NCI-H2029 treated with DMSO at 0.1 percent for 48 hours (cell line): Measurements from ENCODE around the gene ANKS1B.

ENCODE experiments used
- DNase-seq: peaks from one replicate; lab custom pipeline; 2025; lab: John Stamatoyannopoulos, UW

The ANKS1B gene

DNA sequence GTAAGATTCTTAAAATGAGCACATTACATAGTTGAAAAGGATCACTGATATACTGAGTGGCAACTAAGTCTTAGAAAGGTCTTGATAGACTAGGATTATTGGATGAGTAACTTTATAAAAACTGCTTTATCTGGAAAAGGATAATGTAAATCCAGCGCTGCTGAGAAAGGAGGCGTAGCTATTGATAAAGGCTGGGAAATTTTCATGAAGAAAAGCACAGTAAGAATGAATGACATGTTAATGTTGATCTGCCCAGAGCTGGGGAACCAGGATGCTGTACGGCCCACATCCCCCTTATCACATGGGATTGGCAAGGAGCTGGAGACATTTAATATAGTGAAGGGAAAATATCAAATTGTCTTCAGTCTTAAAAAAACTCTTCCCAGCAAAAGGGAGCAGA is 1165.7 kb downstream of the ANKS1B start:
- DNase-seq, result no peak

DNA sequence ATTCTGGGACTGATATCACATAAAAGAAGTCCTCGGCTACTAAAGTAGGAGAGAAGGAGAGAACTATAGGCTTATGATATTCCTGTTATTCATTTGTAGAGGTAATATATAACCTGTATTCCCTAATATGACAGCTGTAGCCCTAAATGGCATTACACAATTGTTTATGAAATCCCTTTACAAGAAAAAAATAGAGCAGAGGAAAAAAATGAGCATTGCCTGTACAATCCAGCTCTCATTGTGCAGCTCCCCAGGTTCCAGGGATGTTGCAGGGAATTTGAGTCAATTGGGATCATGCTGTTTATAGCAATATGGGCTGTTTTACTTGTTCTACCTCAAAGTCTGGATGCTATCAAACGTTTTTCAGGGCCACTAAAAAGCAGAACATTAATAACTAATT is 1166.5 kb downstream of the ANKS1B start:
- no peak for DNase-seq

DNA sequence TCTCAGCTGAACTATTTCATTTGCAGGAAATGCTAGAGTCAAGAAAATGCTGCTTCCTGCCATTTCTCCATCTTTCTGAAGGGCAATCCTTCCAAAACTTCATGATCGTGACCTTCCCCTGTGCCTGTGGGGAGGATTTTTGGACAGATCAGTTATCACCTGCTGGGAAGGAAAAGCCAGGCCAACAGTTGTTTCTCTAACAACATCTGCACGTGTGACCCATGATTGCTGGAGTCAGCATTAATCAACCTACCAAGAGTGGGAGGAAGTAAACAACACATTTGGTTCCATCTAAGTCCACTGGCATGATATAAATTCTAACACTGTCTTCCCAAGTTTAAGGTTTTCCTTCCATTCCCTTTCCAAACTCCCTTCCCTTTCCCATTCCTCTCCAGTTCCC is 1167.0 kb downstream of the ANKS1B start:
- DNase-seq, result no peak

DNA sequence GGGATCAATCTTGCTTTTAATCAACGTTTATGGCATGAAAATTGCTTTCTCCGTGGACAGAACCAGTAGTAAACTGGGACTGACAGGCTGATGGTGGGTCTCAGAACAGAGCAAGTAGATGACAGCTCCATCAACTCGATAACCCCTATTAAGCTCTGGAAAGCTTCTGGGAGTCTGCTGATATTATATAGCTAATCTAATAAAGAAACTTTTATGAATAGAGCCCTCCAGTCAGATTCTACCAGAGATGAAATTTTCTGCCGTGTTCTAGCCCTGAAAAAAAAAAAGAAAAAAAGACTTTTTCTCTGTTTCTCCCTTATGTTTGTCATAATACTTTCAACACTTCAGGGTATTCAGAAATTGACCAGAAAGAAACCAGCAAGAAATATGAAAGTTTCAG is 1168.0 kb downstream of the ANKS1B start:
- DNase-seq, result no peak

DNA sequence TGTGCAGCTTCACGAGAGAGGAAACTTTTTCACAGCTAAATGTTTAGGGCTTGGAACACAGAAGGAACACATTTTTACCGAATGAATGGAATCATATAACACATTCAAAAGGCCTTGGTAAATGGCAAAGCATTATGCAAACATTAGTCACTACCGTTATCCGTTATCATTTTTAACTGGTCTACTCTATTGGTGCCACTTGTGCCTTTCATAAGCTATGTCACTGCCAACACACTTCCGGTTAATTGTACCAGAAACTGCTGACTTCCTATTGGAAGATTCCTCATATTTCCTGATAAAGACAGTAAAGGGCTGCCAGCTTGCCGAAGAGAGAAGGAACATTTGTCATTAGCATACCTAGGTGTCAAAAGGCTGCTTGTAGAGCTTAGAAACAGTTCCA is 1170.5 kb downstream of the ANKS1B start:
- DNase-seq, result peak; percentile 44

DNA sequence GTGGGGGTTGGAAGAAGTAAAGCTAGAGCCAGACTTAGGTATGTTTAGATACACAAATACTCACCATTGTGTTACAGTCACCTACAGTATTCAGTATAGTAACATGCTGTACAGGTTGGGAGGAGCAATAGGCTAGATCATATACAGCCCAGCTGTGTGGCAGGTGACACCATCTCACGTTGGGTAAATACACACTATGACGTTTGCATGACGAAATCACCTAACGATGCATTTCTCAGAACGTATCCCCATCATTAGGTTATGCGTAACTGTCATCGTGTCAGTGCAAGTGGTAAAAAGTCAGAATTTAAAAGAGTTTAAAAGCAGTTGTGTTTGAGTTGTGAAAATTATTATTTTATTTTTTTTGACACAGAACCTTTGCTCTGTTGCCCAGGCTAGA is 1172.5 kb downstream of the ANKS1B start:
- DNase-seq, result no peak

DNA sequence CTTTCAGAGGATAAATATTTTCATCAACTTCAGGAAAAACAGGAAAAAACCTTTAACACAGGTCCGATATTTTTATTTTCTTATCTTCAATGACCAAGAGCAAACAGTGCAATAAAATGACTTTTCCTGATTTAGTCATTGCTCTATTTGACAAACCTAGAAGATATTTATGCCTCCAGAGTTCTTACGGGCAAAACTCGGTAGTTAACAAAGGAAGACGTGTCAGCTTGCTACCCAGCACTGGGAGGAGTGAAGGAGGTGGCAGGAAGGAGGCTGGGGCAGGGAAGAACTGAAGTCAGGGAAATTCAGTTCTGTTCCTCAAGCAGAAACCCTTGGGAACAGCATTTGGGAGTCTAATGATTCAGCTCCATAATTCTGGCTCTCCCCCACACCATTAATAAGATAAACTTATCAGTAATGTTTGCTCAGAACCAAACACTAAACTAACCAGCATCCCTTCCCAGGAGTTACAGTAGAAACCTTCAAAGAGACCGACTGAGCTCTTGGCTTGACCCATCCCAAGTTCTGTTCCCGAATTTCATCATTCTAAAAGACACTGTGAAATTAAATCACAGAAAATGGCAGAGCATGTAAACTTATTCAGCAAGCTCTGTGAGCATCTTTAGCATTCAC is 1176.4 kb downstream of the ANKS1B start:
- no peak for DNase-seq

DNA sequence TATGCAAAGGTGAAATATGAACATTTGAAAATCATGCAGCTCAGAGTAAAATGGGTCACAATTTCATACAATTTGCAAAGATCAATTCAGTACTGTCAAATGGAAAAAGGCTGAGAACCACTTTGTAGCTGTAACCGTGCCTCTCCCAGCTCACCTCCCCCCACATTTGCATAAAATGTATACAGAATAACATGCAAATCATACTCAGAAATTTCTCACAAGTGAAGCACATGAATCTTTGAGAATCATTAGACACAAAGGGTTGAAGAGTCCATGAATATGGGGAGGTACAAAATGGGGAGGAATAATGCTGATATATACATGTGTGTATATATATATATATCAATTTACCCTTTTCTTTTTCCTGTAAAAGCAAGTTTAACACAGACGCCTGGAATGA is 1177.5 kb downstream of the ANKS1B start:
- no peak for DNase-seq

DNA sequence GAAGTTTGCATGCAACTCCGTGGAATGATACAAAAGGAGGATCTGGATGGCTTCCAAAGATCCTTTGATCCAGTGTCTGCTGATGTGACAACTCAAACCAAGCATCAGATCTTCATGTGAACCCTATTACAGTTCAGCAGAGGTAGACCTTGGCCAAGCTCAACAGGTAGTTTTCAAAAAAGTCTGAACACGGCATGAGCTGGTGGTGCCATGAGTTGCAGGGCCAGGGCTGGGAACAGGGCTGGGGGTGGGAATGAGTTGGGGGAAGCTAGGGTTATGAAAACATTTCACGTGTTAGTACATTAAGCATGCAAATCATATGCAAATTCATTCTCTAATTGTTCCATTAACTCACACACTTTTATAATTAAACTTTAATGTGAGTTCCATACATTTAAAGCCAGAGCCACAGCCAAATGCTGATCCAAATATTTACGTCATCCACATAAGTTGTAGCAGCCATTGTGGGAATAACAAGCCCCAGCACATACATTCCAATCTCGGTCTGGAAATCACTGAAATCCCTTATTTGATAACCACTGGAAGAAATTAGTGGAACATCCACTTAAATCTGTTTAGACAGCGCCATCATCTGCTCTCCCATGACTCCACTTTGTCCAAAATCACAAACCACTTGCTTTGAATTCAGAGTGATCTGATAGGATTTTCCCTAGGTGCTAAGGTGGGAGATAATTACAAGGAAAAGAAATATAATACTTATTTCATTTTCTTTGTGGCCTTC is 1181.1 kb downstream of the ANKS1B start:
- DNase-seq, result no peak

DNA sequence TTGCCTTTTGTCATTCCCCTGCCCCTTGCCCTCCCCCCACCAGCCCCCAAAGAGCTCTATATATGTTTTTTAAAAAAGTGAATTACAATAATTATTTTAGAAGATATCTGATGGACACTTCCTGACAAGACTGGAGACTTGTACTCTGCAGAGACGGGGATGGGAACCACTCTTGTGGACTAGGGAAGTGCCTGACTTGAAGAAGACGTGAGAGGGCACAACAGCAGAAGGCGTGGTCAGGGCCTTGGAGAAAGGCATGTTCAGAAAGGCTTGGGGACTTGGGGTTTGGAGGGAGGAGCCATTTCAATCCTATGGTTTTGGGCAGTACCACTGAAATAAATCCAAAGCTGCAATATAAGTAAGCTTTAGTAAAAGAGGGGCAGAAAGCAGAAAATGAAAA is 1184.9 kb downstream of the ANKS1B start:
- no peak for DNase-seq

DNA sequence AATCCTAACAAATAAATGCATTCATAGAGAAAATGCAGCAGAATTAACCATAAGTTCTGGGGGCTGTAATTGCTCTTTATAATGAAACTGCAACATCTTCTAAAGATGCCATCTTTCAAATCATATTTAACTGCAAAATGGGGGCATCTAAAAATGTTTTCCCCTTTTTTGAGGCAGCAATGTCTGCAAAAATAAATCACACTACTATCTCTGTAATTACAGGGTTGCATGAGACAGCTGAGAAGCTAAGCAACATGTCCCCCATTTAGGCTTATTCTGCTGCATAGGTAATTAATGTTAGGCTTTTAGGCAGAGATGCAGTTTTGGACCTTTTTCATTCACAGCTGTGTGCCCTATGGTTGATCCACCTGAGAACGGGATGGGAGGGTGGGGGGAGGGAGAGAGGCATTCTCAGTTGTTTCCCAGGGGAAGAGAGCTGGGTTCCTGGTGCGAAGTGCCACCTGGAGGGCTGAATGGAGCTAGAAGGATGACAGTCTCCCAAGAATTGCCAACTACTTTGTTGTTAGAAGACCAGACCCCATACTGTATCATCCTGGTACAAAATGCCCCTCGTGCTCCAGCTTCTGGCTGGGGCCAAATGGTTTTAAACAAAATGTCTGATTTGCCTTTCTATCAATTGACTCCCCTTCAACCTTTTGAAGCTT is 1185.5 kb downstream of the ANKS1B start:
- no peak for DNase-seq

DNA sequence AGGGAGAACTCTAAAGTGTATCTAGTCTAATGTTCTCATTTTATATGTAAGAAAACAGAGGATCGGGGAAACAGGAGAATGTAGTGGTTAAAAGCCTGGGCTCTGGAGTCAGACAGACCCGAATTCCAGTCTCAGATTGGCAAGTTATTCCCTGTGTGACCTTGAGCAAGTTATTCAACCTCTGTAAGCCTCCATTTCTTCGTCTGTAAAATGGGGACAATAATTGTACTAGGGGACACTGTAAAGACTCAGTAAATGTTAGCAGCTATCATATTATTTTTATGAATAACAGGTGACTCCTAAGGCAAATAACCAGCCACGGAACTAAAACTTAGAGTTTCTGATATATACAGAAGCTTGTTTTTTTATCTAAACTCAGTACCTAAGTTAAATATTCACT is 1187.5 kb downstream of the ANKS1B start:
- no peak for DNase-seq

DNA sequence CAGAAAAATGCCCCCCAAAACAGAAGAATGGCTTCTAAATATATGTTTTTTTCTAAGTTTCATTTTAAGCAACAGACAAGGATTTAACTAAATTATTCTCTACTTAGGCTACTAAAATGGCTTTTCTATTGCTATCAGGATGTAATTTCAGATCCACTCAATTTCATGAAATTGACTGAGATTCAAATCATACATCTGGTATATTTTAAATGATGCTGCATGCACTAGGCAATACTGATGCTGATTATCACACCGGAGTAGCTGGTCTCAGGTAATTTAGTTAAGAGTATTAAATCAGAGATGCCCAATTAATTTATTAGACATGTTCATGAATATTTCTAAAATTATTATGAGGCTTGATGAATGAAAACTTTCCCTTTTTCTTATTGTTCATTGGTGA is 1188.0 kb downstream of the ANKS1B start:
- DNase-seq, result no peak

DNA sequence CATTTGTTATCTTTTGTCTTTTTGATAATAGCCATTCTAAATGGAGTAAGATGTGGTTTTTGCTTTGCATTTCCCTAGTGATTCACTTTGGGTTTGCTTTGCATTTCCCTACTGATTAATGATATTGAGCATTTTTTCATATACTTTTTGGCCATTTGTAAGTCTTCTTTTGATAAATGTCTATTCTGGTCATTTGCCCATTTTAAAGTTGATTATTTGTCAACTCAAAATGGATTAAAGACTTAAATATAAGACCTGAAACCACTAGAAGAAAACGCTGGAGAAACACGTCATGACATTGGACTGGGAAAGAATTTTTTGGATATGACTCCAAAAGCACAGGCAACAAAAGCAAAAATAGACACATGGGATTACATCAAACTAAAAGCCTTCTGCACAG is 1191.6 kb downstream of the ANKS1B start:
- no peak for DNase-seq

DNA sequence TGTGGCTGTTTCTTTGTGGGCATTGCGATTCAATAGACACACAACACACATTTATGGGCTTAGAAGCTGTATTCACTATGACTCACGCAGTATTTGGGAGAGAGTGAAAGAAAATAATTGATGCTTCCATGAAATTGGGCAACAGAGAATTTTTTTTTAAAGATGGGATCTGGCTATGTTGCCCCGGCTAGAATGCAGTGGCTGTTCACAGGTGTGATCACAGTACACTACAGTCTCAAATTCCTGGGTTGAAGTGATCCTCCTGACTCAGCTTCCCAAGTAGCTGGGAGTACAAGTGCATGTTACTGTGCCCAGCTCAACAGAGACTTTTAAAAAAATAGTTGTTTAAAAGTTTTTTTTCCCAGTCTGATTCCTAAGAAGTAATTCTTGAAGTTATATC is 1193.3 kb downstream of the ANKS1B start:
- no peak for DNase-seq

DNA sequence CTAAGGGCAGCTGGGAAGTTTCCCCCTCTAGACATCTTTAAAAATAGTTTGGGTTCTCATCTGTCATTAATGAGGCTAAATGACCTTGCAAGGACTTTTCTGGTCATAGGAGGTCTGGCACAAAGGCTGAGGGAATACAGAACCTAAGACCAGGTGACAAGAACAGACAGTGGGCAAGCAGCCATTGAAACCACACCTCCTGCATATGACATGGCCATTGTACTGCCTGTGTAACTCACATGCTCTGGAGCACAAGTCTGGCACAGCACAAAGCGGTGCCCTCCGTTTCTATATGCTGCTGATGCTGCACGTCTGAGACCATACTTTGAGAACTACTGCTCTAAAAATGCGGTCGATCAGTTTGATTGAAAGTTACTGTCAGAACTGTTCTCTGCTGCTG is 1196.3 kb downstream of the ANKS1B start:
- no peak for DNase-seq

DNA sequence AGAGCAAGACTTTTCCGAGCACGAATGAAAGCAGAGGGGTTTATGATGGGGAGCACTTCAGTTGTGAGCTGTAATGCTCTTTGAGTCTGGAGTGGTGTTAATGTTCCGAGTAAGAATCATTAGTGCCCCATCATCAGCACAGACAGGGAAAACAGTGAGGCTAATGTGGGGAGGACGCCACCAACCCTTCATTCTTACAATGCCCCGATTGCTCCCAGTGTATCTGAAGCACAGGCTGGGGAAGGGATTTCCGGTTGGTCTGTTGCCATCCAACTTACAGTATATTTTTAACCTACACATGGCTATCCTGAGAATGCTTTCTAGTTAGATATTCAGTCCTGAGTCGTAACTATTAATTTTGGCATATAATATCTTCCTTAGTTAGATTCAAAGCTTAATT is 1198.1 kb downstream of the ANKS1B start:
- DNase-seq, result no peak

DNA sequence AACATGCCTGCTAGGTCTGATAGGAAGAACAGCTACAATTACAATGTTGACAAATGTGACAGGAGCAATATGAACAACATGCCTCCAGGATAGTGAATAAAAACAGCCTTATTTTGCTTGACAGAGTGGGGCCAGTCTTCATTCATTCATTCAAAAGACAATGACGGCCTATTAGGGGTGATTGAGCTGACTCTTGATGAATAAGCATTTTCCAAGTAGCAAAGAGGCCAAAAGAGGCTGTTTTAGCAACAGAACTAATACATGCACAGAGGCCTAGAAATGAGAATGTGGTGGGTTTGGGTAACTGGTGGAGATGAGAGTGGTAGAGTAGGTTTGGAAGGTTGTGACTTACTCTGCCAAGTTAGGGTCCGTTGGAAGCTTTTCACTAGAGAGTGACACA is 1201.3 kb downstream of the ANKS1B start:
- no peak for DNase-seq

DNA sequence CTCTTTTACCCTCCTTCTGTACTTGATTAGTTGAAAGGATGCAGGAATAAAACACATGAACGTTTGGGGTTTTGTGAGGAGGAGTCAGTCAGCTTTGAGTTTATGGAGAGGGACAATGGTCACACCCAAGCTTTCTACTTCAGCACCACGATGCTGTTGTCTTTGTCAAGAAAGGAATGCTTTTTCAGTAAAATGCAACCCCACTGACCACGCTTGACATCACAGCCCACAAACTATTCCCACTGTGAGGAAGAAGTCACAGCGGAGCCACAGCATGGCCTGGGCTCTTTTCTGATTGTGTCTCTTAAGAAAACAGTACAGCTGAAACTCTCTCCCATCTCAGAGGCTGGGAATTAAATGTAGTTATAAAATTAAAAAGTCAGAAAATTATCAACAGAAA is 1204.5 kb downstream of the ANKS1B start:
- no peak for DNase-seq

DNA sequence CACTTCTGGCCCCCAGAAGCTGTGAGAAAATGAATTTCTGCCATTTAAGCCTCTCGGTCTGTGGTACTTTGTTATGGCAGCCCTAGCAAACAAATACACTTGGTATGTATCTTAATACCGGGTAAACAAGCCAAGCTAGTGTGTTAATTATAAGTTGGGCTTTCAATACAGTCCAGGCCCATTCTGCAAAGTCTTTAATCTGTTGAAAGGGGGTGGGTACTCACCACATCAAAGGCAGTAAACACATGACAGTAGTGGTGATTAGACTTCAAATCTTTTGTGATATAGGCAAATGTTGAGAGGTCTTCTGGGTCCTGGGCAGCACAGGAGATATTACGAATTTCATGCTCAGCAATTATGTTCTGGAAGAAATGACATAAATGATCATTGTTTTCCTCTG is 1211.9 kb downstream of the ANKS1B start:
- no peak for DNase-seq

DNA sequence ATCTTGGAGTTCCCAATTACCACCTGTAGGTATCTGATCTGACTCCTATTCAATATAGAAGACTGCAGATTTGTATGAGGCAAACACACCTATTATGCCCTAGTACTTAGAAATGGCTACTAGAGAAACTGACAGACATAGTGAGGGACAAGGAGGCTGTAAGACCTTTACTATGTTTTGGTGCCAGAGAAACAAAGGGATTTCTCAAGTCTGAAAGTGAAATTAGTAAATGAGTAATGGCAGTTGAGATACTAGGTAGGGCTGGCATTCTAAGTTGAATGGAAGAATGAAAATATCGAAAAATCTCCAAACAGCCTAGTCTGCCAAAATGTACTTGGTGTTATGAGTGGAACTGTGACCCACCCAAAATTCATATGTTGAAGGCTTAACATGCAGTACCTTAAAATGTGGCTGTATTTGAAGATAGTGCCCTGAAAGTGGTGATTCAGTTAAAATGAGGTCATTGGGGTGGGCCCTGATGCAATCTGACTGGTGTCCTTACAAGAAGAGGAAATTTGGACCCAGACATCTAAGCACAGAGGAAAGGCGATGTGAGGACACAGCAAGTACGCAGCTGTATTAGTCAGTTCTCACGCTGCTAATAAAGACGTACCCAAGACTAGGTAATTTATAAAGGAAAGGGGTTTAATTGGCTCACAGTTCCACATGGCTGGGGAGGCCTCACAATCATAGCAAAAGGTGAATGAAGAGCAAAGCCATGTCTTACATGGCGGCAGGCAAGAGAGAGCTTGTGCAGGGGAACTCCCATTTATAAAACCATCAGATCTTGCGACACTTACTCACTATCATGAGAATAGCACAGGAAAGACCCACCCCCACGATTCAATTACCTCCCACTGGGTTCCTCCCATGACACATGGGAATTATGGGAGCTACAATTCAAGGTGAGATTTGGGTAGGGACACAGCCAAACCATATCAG is 1212.7 kb downstream of the ANKS1B start:
- no peak for DNase-seq

DNA sequence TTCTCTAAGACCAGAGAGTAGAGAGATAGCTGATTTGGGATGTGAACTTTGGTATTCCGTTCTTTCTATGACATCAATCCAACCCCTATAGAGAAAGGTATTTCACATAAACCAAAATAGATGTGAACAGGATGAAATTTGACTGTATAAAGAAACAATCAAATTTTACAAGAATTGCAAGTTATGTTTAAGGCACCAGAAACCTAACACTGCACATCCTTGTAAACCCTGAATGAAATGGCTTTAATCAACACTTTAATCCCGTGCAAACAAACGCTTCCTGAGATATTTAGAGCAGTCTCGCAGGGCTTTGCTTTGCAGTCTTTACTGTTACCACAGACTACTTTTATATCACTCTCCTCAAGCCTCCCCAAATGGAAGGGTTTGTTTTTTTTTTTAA is 1214.5 kb downstream of the ANKS1B start:
- DNase-seq, result no peak
